AML-193 (cell line): Measurements from ENCODE around the gene STX8.

Source experiments
- DNase-seq, 2 experiments: peaks; one replicate each; lab custom pipeline; 2025; lab: John Stamatoyannopoulos, UW

The STX8 gene

DNA sequence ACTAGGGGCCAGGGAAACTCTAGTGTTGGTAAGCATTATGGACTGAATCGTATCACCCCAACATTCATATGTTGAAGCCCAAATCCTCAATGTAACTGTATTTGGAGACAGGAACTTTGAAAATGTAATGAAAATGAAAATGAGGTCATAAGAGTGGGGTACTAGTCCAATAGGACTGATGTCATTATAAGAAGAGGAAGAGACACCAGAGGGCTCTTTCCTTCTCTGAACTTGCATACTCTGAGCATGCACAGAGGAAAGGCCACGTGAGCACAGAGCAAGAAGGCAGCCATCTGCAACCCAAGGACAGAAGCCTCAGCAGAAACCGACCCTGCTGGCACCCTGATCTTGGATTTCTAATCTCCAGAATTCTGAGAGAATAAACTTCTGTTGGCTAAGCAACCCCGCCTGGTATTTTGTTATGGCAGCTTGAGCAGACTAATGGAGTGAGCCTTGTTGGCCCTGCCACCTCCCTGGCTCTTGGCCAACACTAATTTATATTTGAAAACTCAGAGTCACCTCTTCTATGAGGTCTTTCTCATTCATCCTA, 280.9 kb downstream of the STX8 start:
- DNase-seq: no peak

DNA sequence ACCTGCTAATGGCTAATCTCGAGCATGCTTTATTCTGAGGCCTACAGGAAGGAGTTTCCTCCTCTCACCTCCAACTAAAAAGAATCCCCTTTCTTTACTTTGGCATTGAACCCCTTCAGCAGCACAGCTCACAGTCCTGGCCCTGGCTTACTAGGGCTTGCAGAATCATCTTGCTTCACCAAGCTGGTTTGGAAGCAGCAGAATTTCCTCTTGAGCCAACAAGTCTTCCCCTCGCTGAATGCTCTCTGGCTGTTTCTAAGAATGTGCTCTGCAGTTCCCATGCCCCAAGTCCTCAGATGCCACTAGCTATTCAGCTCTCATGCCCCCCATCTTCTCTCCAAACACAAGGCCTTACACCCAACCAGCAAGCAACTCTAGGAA, 283.1 kb downstream of the STX8 start:
- DNase-seq: no peak

DNA sequence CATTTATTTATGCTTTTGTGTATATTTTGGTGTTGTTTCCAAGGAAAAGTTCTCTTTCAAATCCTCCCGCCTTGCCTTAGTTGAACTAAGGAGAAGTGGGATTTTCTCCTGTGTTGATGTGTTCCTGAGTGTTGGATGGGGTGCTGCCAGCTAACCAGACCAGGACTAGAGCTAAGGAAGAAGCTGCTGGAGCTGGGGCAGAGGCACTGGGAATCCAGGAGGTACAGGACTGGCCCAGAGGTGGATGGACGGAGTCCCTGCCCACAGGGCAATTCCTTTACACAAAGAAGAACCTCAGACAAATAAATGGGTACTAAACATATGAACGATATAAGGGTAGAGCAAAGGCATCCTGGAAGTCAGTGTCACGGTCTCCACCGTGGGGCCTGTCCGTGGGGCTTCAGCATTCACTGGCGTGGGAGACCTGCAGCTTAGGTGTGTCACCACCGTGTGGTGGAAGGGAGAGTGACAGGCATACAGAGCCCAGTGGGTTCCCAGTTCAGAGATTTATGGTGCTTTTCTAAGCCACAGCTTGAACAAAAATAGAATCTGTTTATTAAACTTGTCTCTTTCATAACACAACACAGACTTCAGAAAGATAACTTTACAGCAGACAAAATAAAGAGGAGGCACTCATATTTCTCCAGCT, 283.6 kb downstream of the STX8 start:
- DNase-seq: no peak

DNA sequence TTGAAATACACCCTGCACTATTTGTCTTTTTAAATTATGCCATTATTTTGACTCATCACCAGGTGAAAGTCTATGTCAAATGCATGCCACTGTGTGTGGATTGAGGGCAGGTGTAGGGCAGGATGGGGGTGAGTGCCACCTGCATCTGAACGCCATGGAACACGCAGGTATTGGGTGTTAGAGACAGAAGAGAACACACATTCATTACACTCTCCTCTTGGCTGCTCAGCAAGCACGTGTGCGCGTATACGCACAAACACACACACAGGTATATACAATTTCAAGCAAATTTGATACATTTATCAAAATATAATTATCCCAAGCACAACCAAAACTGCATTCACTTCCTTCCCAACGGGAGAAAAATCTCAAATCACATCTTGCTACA, 285.4 kb downstream of the STX8 start:
- no peak for DNase-seq

DNA sequence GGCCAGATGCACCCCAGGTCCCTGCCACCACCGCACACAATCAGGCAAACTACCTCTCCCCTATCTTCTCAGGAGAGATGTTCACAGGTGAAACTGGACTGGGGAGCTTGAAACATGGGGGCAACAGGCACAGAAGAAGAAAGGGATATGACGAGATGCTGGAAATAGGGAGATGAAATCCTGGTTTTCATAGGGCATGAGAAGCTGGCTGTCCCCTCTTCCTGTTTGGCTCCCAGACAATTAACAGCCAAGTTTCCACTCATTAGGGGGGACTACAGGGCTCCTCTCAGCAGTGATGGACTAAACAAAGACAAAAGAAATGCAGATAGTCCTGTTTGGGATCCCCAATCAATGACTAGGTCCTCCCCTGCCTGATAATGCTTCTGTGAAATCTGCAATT, 288.3 kb downstream of the STX8 start:
- no peak for DNase-seq

DNA sequence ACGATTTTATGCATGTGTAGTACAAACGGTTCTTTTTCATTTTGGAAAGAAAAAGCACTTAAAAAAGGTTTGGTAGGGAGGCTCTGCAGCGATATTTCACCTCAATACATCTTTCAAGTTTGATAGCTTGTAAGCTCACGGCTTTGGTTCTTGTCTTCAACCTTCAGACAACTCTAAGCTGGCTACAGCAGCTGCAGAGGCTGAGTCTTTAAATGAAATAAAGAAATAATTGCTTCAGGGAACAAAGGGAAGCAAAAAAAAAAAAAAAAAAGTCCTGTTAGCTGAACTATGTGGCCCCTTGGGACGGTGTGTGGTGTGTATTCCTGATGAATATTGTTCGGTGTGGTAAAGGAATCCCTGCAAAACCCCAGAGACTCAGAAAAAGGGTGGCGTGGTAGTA, 289.2 kb downstream of the STX8 start:
- DNase-seq: no peak

DNA sequence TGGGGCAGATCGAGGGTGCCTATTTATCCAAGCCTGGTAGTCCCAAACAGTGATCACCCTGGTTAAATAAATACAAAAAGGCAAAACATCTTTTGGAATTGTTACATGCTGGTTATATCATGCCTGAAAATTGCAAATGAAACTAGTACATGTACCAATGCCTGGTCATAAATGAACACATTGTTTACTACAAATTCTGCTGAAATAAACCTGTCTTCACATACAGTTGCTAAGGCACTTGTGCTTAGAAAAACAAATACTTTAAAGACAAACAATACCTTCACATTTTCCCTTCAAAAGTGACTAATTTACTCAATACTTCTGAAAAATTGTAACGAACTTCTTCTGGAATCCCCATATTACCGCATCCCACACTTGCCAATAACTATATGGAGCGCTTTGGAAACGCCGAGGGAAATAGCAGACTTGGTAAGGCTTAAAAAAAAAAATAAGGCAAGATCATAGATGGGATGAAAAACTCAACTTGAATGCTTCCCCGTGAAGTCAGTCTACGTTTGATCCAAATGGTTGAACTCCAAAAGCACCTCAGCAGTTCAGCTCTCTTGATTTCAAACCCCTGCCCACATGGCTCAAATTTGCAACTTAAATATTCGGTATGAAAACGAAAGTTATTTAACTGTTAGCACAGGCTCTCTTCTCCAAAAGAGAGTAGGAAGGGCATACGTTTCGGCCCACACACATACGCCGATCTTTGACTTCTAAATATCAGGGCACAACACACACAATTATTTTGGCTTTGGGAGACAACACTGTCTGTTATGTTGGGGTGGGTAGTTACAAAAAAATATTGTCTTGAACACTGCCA, 289.8 kb downstream of the STX8 start:
- no peak for DNase-seq

DNA sequence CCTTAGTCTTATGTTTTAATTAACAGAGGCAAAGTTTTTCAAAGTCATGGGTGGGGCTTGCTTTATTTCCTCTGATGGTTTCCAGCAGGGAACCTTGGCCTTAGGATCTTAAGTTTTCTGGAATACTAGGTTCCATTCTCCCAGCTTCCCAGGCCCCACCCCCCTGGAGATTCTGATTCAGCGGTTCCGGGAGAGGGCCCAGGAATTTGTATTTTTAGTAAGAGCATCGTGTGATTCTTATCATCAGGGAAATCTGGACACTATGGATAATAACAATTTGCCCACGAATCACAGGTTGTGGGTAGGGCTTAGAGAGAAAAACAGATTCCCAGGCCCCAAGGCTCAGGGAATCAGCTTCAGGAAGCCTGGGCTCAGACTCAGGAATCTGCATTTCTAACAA, 290.7 kb downstream of the STX8 start:
- DNase-seq: no peak

DNA sequence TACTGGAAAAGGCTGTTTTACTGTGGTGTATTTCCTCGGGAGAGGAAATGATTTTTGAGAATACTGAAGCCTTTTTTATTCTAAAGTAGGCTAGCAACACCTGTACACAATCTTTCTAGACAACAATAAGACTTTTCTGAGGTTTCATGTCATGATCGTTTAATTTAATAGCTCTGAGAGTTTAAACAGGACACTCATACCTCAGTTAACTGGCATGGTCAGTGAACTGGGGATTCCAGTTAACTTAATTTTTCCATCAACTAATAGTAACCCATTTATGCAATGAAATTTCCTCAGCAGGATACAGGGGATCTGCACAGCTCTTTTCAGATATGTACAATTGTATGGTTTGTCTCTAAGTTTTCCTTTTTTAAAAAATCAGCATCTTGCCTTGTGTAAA, 291.7 kb downstream of the STX8 start:
- DNase-seq: no peak

DNA sequence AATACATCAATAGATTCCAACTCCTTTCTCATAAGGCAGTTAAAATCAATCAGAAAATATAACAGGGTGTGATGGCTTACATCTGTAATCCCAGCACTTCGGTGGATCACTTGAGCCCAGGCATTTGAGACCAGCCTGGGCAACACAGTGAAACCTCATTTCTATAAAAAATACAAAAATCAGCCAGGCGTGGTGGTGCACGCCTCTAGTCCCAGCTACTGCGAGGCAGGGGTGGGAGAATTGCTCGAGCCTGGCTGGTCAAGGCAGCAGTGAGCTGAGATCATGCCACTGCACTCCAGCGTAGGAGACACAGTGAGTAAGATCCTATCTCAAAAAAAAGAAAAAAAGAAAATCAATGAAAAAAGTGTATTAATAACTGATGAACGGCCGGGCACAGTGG, 295.7 kb downstream of the STX8 start:
- DNase-seq: no peak

DNA sequence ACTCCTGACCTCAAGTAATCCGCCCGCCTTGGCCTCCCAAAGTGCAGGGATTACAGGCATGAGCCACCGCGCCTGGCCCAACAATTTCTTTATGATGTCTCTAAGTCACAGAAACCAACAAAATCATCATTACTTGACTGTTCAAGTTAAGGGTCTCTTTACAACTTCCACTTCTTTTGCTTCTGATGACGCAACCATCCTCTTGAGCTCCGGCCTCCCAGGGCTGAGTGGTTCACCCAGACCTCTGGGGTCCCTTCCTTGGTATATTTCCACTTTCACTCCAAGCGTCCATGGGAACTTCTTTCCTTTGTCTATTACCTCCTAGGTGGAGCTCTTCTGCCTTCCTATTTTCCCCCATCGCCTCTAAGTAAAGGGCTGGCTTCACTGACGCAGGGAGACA, 300.6 kb downstream of the STX8 start:
- DNase-seq: no peak

DNA sequence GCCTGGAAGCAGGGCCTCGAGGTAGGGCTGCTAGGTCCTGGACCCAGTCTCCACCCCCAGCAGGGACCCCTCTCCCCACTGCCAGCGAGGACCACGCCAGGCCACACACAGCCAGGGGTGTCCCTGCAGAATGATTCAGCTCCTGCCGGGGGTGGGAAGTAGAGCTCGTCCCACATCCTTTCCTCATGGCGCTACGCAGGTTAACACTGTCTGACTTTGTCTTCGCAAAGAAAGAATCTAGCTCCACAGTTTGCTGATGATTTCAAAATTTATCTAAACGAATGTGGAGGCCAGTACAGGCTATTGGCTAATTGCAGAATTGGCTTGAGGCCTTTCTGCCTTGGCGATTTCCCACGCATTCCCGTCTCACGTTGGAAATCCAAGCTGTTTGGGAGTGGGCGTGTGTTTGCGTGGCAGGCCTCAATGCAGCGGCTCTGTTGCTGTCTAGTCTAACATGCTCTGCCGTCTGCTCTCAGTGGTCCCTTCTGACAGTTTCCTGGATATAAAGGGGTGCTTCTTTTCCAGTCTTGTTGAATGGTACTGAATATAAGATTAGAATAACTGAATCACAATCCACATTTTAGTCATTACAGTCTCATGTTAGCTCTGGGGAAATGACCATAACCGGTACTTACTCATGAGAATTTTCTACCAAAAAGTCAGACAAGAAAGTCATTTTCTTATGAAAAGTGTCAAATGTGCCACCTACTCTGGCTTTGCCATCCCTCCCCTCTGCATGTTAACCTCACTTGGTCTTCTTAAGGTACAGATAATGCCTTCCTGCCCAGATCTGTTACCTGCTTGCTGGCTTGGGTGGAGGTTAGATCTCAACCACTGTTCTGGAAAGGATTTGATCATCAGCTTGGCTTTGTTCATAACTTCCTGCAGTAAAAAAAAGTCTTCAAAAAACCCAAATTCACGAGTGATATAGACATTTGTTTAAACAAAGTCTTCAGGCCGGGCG, 301.9 kb downstream of the STX8 start:
- DNase-seq: no peak

DNA sequence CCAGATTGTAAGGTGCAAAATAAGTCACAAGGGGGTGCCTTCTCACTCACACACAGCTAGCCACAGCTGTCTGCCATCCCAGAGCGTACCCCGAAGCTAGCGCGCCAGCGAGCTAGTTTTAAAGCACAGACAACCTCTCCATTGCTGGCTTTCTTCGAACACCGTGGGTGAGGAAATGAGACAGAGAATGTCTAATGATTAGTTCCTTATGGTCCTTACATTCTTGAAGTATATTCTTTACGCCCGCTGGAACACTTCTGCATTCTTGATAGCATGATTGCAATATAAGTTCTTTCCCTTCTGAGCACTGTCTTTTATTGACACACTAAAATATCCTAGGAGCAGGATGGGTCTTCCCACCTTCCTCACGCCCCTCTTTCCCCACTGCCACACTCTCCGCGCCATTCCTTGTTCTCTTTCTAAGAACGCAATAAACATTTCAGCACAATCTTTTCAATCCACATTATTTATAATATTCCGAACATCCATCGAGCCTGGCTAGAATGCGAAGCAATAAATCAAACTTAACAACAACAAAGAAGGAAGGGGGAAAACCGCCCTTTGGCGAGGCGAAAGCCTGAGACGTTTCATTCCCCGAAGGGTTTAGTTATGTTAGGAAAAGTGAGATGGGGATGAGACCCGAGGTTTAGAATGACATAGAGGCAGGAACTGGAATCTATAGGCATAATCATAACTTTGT, 303.0 kb downstream of the STX8 start:
- no peak for DNase-seq

DNA sequence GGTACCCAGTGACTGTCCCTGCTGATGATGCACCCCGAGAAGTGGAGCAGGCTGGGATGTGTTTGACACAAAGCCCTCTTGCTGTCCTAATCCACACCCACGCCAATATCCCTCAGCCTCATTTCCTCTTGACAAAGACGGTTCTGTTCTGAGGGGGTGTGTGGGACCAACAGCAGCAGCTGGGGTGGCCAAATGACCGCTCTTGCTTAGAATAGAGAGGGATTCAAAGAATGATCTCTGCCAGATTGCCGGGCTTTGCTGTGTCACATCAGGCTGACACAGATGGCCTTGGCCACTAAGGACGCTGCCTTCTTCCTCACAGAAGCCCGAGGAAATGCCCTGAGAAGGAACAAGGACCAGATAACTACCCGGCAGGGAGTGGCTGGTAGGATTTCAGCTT, 303.6 kb downstream of the STX8 start:
- DNase-seq: no peak

DNA sequence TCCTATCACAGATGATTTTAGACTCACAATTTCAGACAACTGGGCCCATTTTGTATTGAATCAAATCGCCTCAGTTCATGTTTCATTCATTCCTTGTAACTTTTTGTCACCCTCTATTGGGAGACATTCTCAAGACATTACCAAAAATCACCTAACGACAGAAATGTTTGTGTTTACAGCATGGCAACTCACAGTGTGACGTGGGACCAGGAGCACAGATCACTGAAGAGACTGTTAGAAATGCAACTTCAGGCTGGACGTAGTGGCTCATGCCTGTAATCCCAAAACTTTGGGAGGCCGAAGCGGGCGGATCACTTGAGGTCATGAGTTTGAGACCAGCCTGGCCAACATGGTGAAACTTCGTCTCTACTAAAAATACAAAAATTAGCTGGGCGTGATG, 304.7 kb downstream of the STX8 start:
- no peak for DNase-seq

DNA sequence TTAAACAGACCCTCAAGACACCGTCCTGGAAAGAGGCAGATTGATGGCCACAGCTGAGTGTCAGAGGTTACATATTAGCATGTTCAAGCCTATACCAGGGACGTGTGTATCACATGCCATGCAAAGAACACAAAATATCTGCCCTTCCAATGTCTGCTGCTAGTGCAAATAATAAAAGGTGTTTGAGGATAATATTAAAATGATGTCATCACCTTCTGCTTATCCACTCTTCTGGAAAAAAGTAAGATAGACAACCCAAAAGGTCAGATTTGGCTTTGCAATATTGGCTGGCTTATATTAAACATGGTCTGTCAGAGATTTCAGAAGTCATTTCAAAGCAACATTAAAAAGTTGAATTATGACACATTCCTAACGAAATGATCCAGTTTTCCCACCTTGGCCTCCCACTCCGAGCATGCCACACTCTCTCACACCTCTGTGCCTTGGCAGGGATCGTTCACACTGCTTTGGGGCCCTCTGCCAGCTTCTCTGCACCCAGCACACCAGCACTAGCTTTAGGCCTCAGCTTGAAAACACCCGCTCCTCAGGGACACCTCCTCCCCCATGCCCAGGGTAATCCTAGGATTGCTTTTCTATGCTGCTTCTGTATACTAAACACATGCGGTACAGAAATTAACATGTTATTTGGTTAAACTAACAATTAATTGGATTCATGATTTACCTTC, 306.1 kb downstream of the STX8 start:
- no peak for DNase-seq

DNA sequence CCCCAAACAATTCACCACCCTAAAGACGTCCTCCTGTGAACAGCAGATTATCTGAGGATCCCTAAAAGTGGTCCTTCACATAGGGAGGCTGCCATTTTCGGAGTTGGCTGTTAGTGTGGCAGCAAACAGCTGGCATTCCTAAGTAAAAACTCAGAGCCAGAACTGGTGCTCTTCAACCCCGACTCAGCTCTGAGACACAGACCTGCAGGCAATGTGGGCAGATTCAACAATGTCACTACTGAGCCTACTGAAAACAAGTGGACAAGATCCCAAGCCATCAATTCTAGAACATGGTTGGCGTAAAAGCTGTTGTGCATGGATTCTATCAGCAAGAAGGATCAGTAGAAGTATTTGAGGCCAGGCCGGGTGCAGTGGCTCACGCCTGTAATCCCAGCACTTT, 307.1 kb downstream of the STX8 start:
- no peak for DNase-seq

DNA sequence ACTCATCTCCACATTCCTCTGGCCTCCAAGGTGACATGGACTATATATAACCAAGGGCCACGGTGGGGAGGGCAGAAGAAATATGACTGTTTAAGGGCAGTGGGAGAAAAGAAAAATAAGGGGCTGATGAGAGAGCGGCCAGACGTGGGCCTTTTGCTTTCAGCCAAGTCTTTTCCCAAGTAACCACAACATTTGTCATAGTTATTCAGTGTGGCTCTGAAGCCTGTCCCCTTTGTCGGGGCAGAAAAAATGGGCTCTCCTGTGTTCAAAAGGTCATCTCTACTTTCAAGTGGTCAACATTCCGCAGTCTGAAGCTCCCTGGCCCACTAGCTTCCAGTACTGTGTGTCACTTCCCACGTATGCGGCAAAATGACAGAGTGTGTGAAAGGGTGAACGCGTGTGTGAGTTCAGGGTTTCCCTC, 308.9 kb downstream of the STX8 start:
- no peak for DNase-seq

DNA sequence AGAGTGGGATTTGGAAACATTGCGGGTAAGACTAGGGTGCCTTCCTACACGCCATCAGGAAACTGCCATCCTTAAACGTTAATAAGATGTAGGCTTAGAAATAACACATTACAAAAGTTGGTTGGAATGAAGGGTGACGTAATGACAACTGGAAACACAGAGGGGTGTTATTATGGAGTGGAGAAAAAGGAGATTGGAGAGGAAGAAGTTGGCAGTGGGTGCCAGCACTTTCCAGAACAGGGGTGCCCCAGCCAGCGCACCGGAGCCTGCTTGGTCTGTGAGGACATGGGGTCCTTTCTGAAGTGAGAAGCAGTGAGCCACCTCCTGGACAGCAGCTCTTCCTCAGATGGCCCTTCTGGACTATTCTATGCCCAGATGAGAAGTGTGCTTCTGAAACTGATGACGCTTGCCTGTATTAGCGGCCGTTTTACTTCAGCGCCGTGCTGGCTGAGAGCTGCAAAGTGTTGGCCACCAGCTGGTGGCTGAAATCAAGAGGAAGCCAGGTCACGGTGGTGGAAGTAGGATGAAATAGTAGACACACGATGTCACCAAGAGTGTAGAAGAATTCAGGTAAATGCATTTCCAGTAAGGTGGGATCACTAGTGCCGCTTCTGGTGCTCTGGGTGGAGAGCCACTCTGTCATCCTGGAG, 309.5 kb downstream of the STX8 start:
- DNase-seq: no peak
